Fibroblast of villous mesenchyme (primary cell): ENCODE results near the gene RPL15. TPM values are rescaled to one million over a fixed set of nuclear protein-coding genes. Genes with fewer than 3 reads are reported as not detected.

Source experiments
- DNase-seq: peaks from one replicate; pipeline ENCODE4 v3.0.0-alpha.2; 2010; ENCODE audit warnings: low read depth
- H3K4me3 ChIP-seq: 2 replicates; pipeline ENCODE4 v1.5.1; 2011; ENCODE audit warnings: low read depth, mild to moderate bottlenecking, low read length
- total RNA-seq: library from RNA; depleted of rRNA; stranded (reverse); fragments of >200 nt; gene quantifications from 2 replicates; pipeline ENCODE4 v1.2.3, GENCODE V29; 2012
- TF ChIP-seq, protein P1 (sequence below): IDR thresholded peaks from 2 replicates; pipeline ENCODE4 v1.5.1; 2012; ENCODE audit warnings: low read depth, mild to moderate bottlenecking, low read length; ENCODE audit not compliant: insufficient read depth

The RPL15 gene
- total RNA-seq, 1 donor, result 1,935 TPM

DNA sequence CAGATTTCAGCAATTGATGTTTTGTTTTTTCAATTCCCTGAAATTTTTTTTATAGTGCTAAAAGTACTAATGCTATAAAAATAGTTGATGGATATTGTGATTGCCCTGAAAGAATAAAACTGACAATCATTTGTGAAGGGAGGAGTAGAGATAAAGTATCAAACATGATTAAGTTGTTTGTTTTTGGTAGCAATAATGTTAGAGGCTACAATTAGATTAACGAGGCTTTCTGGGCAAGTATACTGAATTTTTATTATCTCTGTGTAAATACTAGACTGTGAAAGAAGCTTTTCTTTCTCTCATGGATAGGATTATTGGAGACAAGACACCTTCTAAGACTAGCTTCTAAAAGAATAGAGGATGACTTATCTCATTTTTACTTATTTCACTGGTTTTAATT, 43.7 kb downstream of the RPL15 start:
- TF ChIP-seq, protein P1, sequence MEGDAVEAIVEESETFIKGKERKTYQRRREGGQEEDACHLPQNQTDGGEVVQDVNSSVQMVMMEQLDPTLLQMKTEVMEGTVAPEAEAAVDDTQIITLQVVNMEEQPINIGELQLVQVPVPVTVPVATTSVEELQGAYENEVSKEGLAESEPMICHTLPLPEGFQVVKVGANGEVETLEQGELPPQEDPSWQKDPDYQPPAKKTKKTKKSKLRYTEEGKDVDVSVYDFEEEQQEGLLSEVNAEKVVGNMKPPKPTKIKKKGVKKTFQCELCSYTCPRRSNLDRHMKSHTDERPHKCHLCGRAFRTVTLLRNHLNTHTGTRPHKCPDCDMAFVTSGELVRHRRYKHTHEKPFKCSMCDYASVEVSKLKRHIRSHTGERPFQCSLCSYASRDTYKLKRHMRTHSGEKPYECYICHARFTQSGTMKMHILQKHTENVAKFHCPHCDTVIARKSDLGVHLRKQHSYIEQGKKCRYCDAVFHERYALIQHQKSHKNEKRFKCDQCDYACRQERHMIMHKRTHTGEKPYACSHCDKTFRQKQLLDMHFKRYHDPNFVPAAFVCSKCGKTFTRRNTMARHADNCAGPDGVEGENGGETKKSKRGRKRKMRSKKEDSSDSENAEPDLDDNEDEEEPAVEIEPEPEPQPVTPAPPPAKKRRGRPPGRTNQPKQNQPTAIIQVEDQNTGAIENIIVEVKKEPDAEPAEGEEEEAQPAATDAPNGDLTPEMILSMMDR, result no peak
- no peak overlapping the region for H3K4me3 ChIP-seq
- DNase-seq, result no peak

DNA sequence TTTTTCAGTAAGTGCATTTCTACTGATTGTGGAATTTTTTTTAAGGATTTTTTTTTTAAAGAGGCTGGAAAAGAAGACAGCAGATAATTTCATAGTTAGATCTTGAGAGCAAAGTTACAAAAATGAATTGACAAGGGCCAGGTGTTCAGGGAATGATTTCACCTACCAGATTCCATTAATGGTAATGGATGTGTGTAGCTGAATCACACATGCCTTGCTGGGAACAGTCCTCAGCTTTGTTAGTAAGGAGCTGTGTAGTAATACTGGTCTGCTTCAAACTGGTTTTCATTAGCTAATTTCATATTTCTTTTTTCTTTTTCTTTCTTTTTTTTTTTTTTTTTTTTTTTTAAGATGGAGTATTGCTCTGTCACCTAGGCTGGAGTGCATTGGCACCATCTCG, 44.1 kb downstream of the RPL15 start:
- TF ChIP-seq, protein P1, result no peak
- H3K4me3 ChIP-seq, result no peak overlapping the region
- no peak for DNase-seq

DNA sequence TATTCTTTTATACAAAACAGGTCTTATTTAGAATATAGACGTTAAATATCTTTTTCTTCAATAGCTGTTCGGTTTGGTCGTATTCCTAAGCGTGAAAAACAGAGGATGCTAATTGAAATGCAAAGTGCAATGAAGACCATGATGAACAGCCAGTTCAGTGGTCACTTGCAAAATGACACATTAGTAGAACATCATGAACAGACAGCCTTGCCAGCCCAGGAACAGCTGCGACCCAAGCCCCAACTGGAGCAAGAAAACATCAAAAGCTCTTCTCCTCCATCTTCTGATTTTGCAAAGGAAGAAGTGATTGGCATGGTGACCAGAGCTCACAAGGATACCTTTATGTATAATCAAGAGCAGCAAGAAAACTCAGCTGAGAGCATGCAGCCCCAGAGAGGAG, 45.0 kb downstream of the RPL15 start:
- H3K4me3 ChIP-seq, result no peak overlapping the region
- no peak for DNase-seq
- TF ChIP-seq, protein P1, result no peak

DNA sequence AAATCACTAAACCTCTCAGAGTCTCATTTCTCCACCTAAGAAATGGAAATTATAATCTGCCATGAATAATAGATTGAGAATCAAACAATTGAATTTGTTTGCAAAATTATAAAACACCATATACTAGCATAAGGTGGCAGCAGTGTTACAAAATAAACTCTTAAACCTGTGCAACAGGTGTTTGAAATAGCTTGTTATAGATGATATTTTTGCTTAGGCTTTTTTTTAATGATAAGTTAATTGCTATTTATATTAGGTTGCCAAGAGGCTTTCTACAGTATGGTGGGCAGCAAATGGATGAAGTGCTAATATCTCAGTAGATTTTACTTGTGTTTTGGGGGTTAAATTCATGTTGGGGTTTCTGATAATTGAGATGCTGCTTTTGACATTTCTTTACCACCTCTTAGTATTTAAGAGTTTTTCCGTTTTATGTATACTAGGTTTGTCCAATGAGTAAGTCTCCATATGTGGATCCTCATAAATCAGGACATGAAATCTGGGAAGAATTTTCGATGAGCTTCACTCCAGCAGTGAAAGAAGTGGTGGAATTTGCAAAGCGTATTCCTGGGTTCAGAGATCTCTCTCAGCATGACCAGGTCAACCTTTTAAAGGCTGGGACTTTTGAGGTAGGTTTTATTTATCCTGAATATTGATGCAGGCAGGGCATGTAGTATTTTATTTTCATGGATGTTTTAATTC, 47.8 kb downstream of the RPL15 start:
- TF ChIP-seq, protein P1, result no peak
- DNase-seq, result no peak
- no peak overlapping the region for H3K4me3 ChIP-seq

DNA sequence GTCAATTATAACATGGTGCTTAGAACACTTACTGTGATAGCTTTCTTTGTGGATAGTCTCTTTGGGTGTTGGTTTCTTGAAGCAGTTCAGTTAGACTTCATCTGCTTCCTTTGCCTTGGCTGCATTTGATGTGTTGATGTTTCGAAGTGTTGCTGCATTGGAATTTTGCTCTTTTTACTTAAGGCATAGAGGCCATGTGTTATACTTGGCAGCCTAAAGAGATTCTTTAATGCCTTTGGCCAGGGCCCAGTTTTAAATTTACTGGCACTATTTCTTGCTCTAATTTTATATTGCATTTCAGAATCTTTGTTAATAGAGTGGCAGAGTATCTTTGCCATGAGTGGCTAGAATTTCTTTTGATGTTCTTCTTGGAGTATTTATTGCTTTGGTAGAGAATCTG, 49.4 kb downstream of the RPL15 start:
- TF ChIP-seq, protein P1, result no peak
- H3K4me3 ChIP-seq, result no peak overlapping the region
- peak; percentile 50 for DNase-seq

DNA sequence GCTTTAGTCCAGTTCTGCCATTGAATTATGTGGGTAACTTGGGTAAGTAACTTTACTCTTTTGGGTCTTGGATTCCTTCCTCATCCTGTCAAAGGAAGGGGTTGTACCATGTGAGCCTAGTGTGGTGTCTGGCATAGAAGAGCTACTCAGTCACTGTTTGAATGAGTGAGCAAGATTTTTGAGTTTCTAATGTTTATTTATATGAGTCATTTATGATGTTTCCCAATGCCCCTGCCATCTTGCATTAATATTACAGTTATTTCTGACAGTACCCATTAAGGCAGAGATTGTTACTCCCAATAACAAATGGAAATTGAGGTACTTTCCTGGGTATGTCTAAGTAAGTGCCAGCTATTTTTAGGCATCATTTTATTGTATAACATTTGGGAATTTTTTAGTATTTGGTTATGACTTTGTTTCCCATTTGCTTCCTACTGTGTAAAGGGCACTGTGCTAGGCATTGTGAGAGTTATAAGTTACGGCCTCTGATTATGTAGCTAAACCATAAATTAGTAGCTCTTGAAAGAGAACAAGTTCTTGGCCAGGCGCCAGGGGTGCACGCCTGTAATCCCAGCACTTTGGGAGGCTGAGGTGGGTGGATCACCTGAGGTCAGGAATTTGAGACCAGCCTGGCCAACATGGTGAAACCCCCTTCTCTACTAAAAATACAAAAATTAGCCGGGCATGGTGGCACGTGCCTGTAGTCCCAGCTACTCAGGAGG, 51.7 kb downstream of the RPL15 start:
- no peak overlapping the region for H3K4me3 ChIP-seq
- no peak for DNase-seq
- TF ChIP-seq, protein P1, result no peak

DNA sequence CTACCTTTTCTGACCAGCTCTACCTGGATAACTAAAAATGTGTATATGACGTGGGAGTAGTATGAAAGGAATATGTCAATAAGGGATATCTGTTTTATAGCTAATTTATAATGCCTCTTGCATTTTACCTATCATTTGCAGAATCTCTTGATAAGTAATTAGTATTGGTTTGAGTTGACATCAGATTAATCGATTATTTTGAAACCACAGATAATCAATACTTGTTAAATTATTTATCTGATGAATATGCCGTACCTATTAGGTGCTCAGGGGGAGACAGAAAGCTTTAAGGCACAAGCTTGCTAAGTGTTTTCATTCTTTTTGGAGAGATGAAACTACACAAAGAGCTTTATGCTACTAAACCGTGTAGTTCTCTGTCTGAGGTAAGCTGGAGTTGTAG, 52.5 kb downstream of the RPL15 start:
- TF ChIP-seq, protein P1, result no peak
- no peak overlapping the region for H3K4me3 ChIP-seq
- no peak for DNase-seq
